Ureter (tissue), 1 donor: Measurements from ENCODE around the gene GPSM3. TPM values are rescaled to one million over a fixed set of nuclear protein-coding genes. Genes with fewer than 3 reads are reported as not detected.
"Not testable (repeated sequence)": the region's sequence is repeated elsewhere in the genome, so short reads cannot be mapped to it uniquely, and the experiment has no call there.

Experiments used
- DNase-seq: peaks from one replicate; pipeline ENCODE4 v3.0.0-alpha.2; 2020; ENCODE audit warnings: low spot score
- total RNA-seq: library from RNA; stranded (reverse); gene quantifications from one replicate; pipeline ENCODE4 v1.2.4, GENCODE V29; 2023
- donor health status: DM: yes; HTN: yes; CAD: no.

The GPSM3 gene
- total RNA-seq, 1 donor from 2014 or later: 33.9 TPM

- DNase-seq: no peak
Measured at GRCh38 chr6:32203426-32204267, 11.2 kb upstream of the GPSM3 start.

GRCh38 chr6:32202186-32202585 is 9.7 kb upstream of the GPSM3 start:
- no peak for DNase-seq

- no peak for DNase-seq
Measured at GRCh38 chr6:32200711-32201475, 8.4 kb upstream of the GPSM3 start.

GRCh38 chr6:32198866-32199265 is 6.4 kb upstream of the GPSM3 start:
- DNase-seq: no peak

- DNase-seq: no peak
Measured at GRCh38 chr6:32198345-32198696, 5.9 kb upstream of the GPSM3 start.

GRCh38 chr6:32196682-32197616 is 4.5 kb upstream of the GPSM3 start:
- DNase-seq: no peak

- peak; percentile 90 for DNase-seq
Measured at GRCh38 chr6:32195902-32196681, 3.6 kb upstream of the GPSM3 start.

- DNase-seq: peak; percentile 100
Measured at GRCh38 chr6:32195652-32195901, 3.1 kb upstream of the GPSM3 start.

- DNase-seq: no peak
Measured at GRCh38 chr6:32194825-32195651, 2.6 kb upstream of the GPSM3 start.

GRCh38 chr6:32194388-32194787 is 1.9 kb upstream of the GPSM3 start:
- no peak for DNase-seq

- not testable (repeated sequence) for DNase-seq
Measured at GRCh38 chr6:32193096-32193495, 653 bp upstream of the GPSM3 start.

GRCh38 chr6:32191696-32192607 is 491 bp downstream of the GPSM3 start:
- DNase-seq: no peak

- no peak for DNase-seq
Measured at GRCh38 chr6:32190911-32191677, 1.3 kb downstream of the GPSM3 start.

GRCh38 chr6:32190054-32190851 is 2.2 kb downstream of the GPSM3 start, which contains the start of gene PBX2:
Gene PBX2 (minus strand): TSS chr6:32190202. CDS start chr6:32189915, 287 bp downstream.
- DNase-seq: peak; percentile 96

- DNase-seq: no peak
Measured at GRCh38 chr6:32189742-32190053, 2.7 kb downstream of the GPSM3 start.

GRCh38 chr6:32189069-32189741 is 3.2 kb downstream of the GPSM3 start:
- no peak for DNase-seq

- no peak for DNase-seq
Measured at GRCh38 chr6:32188381-32189068, 3.9 kb downstream of the GPSM3 start.
